OCI-LY7 (cell line): ENCODE measurements around the gene IGFBP2. TPM values are rescaled to one million over a fixed set of nuclear protein-coding genes. Genes with fewer than 3 reads are reported as not detected.

Source experiments
- BruUV-seq: library from RNA; stranded (reverse); fragments of 400-500 nt; replicated peaks from 2 replicates; lab custom pipeline; 2021; lab: Mats Ljungman, UMichigan
- CTCF ChIA-PET: fragments of 300-600 bp; sonication (Branson Sonifier 250); formaldehyde crosslinking; loops from one replicate; lab custom pipeline; 2022; ENCODE audit warnings: antibody characterized with exemption; ENCODE audit not compliant: unreplicated experiment; lab: Charles Lee
- POLR2A ChIA-PET: fragments of 300-600 bp; sonication (Branson Sonifier 250); formaldehyde crosslinking; loops from one replicate; lab custom pipeline; 2022; ENCODE audit warnings: antibody characterized with exemption; lab: Charles Lee
- DNase-seq: peaks from one replicate; pipeline ENCODE4 v3.0.0-alpha.2; 2015; ENCODE audit warnings: low spot score
- H2AFZ ChIP-seq: fragments of 200-600 bp; sonication (generic), shearing (Covaris generic); 2 replicates; pipeline ENCODE4 v1.6.1; 2014; ENCODE audit warnings: mild to moderate bottlenecking, antibody characterized with exemption, low read length, moderate library complexity
- H3K27ac ChIP-seq: fragments of 200-600 bp; sonication (generic); 2 replicates; pipeline ENCODE4 v1.5.1; 2014; ENCODE audit warnings: mixed run types, low read depth, mild to moderate bottlenecking, moderate library complexity, low read length, inconsistent platforms; ENCODE audit not compliant: poor library complexity, severe bottlenecking
- H3K36me3 ChIP-seq: fragments of 200-600 bp; sonication (generic); 2 replicates; pipeline ENCODE4 v1.6.1; 2014; ENCODE audit warnings: mild to moderate bottlenecking, antibody characterized with exemption, low read length, moderate library complexity, mixed read lengths; ENCODE audit not compliant: insufficient read depth
- H3K4me1 ChIP-seq: fragments of 200-600 bp; sonication (generic); 2 replicates; pipeline ENCODE4 v1.5.1; 2014; ENCODE audit warnings: mild to moderate bottlenecking, low read length; ENCODE audit not compliant: insufficient read depth, poor library complexity, severe bottlenecking
- H3K4me2 ChIP-seq: fragments of 200-600 bp; sonication (generic); 2 replicates; pipeline ENCODE4 v1.6.1; 2014; ENCODE audit warnings: mild to moderate bottlenecking, low read length
- H3K4me3 ChIP-seq: fragments of 200-600 bp; sonication (generic); 2 replicates; pipeline ENCODE4 v1.5.1; 2014; ENCODE audit warnings: mild to moderate bottlenecking, low read depth, low read length; ENCODE audit not compliant: poor library complexity, severe bottlenecking
- H3K79me2 ChIP-seq: fragments of 200-600 bp; sonication (generic); 2 replicates; pipeline ENCODE4 v1.6.1; 2016; ENCODE audit warnings: low read depth, mild to moderate bottlenecking, low read length, moderate library complexity, mixed read lengths; ENCODE audit not compliant: insufficient read depth
- H3K9me2 ChIP-seq: fragments of 200-600 bp; sonication (generic); 2 replicates; pipeline ENCODE4 v1.6.1; 2016; ENCODE audit warnings: mild to moderate bottlenecking, low read length, mixed read lengths; ENCODE audit not compliant: insufficient read depth
- H3K9me3 ChIP-seq: fragments of 200-600 bp; sonication (generic); 2 replicates; pipeline ENCODE4 v1.6.1; 2014; ENCODE audit warnings: mild to moderate bottlenecking, mixed run types, low read length, mixed read lengths
- H4K20me1 ChIP-seq: fragments of 200-600 bp; sonication (generic); 2 replicates; pipeline ENCODE4 v1.6.1; 2014; ENCODE audit warnings: mild to moderate bottlenecking, antibody characterized with exemption, low read length, moderate library complexity, mixed read lengths; ENCODE audit not compliant: insufficient read depth
- EZH2phosphoT487 ChIP-seq: fragments of 200-600 bp; sonication (generic); IDR thresholded peaks from 2 replicates; pipeline ENCODE4 v1.6.1; 2018; ENCODE audit warnings: low read depth, borderline replicate concordance, mild to moderate bottlenecking, mixed run types, antibody characterized with exemption, low read length, moderate library complexity, mixed read lengths
- intact Hi-C: fragments of 100-400 bp; cut with micrococcal nuclease; formaldehyde crosslinking; loops from one replicate; pipeline ENCODE4 v1.10.0; 2022; ENCODE audit not compliant: unreplicated experiment
- total RNA-seq, 2 experiments: library from RNA; depleted of rRNA in 1 of 2; stranded (reverse); fragments of >200 nt in 1 of 2; shearing (Covaris generic) in 1 of 2; gene quantifications; 2 replicates each; pipeline ENCODE4 v1.2.3, GENCODE V29; 2014 to 2022
- TF ChIP-seq, protein P1 (sequence below): fragments of 200-600 bp; sonication (generic); conservative IDR thresholded peaks from 2 replicates; pipeline ENCODE4 v1.5.1; 2014; ENCODE audit warnings: mild to moderate bottlenecking, antibody characterized with exemption, low read length, moderate library complexity, mixed read lengths

The IGFBP2 gene
- total RNA-seq, 2 experiments from 2014 or later, result 0.66 TPM; not detected in 1

DNA sequence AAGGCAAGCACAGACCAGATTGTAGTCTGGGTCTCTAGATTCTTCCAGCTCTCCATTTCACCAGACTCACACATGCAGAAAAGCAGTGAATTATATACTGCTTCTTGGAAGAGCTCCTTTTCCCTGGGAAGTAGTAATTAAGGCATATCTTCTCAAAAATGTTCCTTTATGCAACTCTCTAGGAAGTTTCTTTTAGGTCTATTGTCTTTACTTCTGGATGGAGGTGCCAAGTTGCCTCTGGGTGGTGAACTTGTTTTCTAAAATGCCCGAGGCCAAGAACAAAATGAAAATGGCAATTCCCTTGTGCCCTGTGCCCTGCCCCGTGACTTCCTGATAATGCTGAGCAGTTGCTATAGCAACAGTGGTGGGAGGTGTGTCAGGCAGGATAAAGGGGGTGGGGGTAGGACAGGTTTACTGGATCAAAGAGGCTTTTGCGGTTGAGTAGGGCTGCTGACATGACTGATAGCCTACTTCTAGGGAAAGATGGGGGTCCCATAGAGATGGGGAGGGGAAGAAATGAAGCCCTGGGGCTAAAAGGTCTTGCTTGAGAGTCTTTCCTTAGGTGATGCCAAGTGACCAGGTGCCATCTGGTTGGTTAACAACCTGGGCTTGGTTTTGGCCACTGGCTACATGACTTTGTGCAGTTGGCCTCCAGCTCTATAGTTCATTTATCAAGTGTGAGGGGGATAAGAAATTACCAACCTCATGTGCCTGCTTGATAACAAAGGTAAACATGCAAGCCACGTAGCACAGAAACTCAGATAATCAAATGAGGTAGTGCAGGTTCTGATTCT is 11.8 kb downstream of the IGFBP2 start:
- ChIA-PET CTCF (interaction anchor here (0.5 kb wide), 1 partner anchor 42 kb away, joined by 6 read pairs; no protein-coding TSS in a partner anchor), POLR2A (interaction anchor here (0.6 to 0.9 kb wide), 2 partner anchors 19 to 113 kb away, joined by 3 to 10 read pairs; no protein-coding TSS in a partner anchor)
- TF ChIP-seq, protein P1, sequence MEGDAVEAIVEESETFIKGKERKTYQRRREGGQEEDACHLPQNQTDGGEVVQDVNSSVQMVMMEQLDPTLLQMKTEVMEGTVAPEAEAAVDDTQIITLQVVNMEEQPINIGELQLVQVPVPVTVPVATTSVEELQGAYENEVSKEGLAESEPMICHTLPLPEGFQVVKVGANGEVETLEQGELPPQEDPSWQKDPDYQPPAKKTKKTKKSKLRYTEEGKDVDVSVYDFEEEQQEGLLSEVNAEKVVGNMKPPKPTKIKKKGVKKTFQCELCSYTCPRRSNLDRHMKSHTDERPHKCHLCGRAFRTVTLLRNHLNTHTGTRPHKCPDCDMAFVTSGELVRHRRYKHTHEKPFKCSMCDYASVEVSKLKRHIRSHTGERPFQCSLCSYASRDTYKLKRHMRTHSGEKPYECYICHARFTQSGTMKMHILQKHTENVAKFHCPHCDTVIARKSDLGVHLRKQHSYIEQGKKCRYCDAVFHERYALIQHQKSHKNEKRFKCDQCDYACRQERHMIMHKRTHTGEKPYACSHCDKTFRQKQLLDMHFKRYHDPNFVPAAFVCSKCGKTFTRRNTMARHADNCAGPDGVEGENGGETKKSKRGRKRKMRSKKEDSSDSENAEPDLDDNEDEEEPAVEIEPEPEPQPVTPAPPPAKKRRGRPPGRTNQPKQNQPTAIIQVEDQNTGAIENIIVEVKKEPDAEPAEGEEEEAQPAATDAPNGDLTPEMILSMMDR, result no peak
- TF ChIP-seq EZH2phosphoT487, result no peak
- no peak overlapping the region for H3K27ac ChIP-seq
- DNase-seq, result peak; percentile 6
- H3K36me3 ChIP-seq, result no peaks in the 10 kb centered on the region
- no peak overlapping the region for H3K4me2 ChIP-seq
- intact Hi-C loops, result no loop called here
- no peaks in the 10 kb centered on the region for H4K20me1 ChIP-seq
- peak overlapping the region; percentile 69; the same call in 1 of the 2 replicates for H2AFZ ChIP-seq
- no peaks in the 10 kb centered on the region for H3K79me2 ChIP-seq
- H3K4me1 ChIP-seq, result peaks cover 5% of the 10 kb centered on the region
- H3K9me2 ChIP-seq, result no peaks in the 10 kb centered on the region
- no peaks in the 10 kb centered on the region; the same call in 1 of the 2 replicates for H3K9me3 ChIP-seq
- BruUV-seq, result no TSS peak
- no peak overlapping the region for H3K4me3 ChIP-seq

DNA sequence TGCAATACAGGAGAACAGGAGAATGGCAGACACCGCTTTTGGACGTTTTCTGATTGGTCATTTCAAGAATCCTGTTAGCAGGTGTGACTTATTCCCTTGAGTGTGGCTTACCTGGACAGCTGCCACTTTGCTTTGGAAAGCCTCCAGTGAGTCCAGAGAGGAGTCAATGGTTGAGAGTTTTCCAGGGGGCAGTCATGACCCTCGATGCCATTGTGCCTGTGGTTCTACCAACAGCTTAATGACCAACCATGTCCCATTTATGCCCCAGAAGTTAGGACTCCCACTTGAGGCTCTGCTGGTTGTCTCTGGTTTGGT is 12.4 kb downstream of the IGFBP2 start:
- no peak overlapping the region for H2AFZ ChIP-seq
- no peaks in the 10 kb centered on the region; the same call in 1 of the 2 replicates for H3K9me3 ChIP-seq
- peaks cover 5% of the 10 kb centered on the region for H3K4me1 ChIP-seq
- no peaks in the 10 kb centered on the region for H3K9me2 ChIP-seq
- ChIA-PET POLR2A (no interaction called here), CTCF (no interaction called here)
- no peaks in the 10 kb centered on the region for H3K79me2 ChIP-seq
- DNase-seq, result no peak
- H3K4me2 ChIP-seq, result no peak overlapping the region
- H3K27ac ChIP-seq, result no peak overlapping the region
- BruUV-seq, result no TSS peak
- intact Hi-C loops, result no loop called here
- H4K20me1 ChIP-seq, result no peaks in the 10 kb centered on the region
- no peak overlapping the region for H3K4me3 ChIP-seq
- no peaks in the 10 kb centered on the region for H3K36me3 ChIP-seq
- TF ChIP-seq, protein P1, result no peak
- no peak for TF ChIP-seq EZH2phosphoT487

DNA sequence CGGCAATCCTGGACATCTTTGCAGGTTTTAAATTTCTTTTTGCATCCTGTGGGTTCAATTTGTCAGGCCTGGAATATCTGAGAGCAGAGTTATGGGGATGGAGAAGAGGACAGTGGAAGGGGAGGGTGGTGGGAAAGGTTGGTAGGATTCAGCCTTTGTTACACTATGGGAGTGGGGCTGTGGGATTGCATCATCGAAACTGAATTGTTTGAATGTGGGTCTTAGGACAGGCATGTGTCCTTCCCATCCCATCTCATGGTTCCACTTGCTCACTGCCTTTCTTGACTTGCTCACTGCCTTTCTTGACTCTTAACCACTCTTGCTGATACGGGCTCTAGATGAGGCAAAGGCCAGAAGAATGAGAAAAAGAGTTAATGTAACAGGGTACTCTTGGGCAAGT is 12.9 kb downstream of the IGFBP2 start:
- Histone ChIP-seq H3K9me3 (no peaks in the 10 kb centered on the region; the same call in 1 of the 2 replicates), H3K4me3 (no peak overlapping the region), H3K36me3 (no peaks in the 10 kb centered on the region), H3K79me2 (no peaks in the 10 kb centered on the region), H2AFZ (no peak overlapping the region), H3K27ac (no peak overlapping the region), H3K9me2 (no peaks in the 10 kb centered on the region), H4K20me1 (no peaks in the 10 kb centered on the region), H3K4me1 (peaks cover 5% of the 10 kb centered on the region), H3K4me2 (no peak overlapping the region)
- ChIA-PET POLR2A (interaction anchor here (0.6 to 0.7 kb wide), 2 partner anchors 23 to 505 kb away, joined by 3 to 4 read pairs; no protein-coding TSS in a partner anchor), CTCF (no interaction called here)
- no TSS peak for BruUV-seq
- intact Hi-C loops, result no loop called here
- no peak for DNase-seq
- TF ChIP-seq, protein P1, result no peak
- TF ChIP-seq EZH2phosphoT487, result no peak
